Medulla oblongata (tissue), 1 donor: ENCODE measurements around the gene SAPCD1.
A peak's percentile ranks its signal among the peaks of the same experiment; 100 is the strongest.
"Not testable (repeated sequence)": the region's sequence is repeated elsewhere in the genome, so short reads cannot be mapped to it uniquely, and the experiment has no call there.

Experiments used
- DNase-seq: peaks from one replicate; pipeline ENCODE4 v3.0.0-alpha.2; 2015; ENCODE audit errors: extremely low spot score

The SAPCD1 gene

DNA sequence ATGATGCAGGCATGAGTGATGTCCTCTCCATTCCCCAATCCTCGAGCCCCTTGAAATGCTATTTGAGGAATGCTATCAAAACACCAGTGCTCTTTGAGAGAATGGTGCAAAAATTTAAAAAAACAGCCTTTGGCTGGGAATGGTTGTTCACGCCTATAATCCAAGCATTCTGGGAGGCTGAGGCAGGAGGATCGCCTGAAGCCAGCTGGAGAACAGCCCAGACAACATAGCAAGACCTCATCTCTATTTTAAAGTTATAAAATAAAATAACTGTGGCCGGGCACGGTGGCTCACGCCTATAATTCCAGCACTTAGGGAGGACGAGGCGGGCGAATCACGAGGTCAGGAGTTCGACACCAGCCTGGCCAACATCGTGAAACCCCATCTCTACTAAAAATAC is 37.3 kb downstream of the SAPCD1 start:
- no peak for DNase-seq

DNA sequence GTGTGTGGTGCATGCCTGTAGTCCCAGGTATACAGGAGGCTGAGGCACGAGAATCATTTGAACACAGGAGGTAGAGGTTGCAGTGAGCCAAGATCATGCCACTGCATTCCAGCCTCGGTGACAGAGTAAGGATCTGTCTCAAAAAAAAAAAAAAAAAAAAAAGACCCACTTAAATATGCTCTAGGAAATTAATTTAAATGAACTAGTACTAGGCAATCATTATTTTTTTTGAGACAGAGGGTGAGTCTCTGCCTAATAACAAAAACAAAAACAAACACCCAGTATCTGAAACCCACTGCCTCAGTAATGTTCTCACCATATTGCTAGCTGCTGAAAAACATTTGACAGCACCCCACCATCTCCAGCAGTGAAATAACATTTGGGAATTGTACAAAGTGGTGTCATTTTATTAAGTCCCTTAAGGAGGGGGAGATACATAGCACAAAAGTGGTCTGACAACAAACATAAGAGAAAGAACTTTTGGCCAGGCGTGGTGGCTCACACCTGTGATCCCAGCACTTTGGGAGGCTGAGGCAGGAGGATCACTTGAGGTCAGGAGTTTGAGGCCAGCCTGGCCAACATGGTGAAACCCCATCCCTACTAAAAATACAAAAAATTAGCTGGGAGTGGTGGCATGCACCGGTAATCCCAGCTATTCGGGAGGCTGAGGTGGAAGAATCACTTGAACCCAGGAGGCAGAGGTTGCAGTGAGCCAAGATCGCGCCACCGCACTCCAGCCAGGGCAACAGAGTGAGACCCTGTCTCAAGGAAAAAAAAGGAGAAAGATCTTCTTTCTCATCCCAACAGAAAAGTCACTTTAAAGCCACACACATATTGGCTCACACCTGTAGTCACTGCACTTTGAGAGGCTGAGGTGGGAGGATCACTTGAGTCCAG is 38.8 kb downstream of the SAPCD1 start:
- DNase-seq = not testable (repeated sequence)

DNA sequence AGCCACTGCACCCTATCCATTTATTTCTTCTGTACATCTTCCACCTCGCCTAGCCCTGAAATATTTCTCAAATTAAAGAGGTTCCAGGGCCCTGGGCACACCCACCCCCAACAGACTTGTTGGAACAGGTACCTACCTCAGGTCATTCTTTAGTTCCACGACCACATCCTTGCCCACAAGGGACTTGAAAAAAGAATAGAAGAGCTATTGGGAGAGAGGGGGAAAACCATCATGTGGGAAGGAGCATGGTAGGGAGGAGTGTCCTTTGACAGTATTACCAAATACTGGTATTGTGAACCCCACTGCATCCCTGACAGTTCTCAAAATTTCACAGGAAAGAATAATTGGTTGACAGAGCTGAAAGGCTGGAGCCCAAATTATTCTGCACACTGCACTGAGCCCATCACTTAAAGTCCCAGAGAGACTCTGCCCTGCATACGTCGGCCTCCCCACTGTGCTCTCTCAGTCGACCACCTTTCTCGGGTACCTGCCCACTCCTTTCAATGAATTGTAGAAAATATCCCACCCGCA is 43.5 kb downstream of the SAPCD1 start:
- no peak for DNase-seq

DNA sequence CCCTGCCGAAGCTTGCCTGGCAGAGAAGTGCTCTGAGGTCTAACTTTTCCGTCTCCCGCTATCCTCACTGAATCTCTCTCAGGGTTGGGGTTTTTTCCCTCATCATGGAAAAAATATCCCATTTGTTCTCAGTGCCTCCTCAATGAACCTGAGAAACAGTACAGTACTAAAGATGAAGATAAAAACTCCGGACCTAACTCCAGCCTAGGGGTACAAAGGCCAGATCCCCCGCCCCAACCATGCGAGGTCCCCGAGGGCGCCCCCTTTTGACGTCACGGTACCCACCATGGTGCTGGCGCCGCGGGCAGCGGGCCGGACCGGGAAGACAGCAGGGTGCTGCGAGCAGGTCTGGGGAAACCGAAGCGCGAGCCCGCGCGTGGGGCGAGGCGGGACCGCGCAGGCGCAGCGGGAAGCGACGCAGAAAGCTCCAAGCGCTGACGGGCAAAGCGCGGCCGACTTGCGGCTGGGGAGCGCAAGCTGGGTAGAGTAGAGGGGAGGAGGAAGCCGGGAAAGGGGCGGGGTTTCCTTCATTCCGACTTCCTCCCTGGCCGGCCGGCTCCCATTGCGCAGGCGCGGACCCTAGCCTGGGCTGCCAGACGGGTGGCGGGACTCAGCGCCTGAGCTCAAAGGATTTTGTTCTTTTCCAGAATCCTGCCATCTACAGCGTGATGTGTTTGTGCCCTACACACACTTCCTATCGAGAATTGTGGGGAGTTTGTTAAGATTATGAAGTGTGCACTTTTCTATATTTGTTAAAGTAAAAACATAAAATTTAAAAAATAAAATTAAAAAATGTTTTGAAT is 44.2 kb downstream of the SAPCD1 start, which contains the start of gene LSM2:
TSS of gene LSM2 (minus strand) at position 497 of the 803 bp plus-strand sequence. CDS start at position 288, 209 bp downstream.
- DNase-seq = peak; percentile 98

DNA sequence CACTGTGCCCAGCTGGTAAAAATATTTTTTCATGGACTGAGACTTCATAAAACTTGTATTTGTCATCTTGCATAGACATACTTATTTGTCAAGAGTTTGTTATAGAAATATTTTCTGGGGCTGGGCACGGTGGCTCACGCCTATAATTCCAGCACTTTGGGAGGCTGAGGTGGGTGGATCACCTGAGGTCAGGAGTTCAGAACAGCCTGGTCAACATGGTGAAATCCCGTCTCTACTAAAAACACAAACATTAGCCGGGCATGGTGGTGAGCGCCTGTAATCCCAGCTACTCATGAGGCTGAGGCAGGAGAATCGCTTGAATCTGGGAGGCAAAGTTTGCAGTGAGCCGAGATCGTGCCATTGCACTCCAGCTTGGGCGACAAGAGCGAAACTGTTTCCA is 46.1 kb downstream of the SAPCD1 start:
- not testable (repeated sequence) for DNase-seq

DNA sequence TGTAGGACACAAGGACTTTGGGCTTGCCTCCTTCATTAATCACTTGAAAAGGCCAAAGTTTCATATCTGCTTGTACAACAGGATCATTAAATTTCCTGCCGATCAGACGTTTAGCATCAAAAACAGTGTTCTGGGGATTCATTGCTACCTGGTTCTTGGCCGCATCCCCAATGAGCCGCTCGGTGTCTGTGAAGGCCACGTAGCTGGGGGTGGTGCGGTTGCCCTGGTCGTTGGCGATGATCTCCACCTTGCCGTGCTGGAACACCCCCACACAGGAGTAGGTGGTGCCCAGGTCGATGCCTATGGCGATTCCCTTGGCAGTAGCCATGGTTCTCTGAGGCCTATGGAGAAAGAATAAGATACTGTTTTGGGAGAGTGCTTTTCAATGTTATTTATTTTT is 49.2 kb downstream of the SAPCD1 start:
- no peak for DNase-seq

DNA sequence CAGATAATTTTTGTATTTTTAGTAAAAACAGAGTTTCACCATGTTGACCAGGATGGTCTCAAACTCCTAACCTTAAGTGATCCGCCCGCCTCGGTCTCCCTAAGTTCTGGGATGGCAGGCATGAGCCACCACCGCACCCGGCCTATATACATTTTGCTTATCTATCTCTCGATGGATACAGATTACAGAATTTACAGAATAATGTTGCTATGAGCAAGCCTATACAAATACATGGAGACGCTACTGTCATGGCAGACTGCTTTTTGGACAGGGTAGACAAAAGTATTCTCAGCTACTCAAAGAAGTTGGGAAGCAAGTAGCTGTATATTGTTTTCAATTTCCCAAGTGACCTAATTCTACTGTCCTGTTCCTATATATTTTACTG is 51.0 kb downstream of the SAPCD1 start:
- DNase-seq = no peak
